Activated CD4-positive, CD25-positive, alpha-beta regulatory T cell treated with anti-CD3 and anti-CD28 coated beads, Interleukin-2, amount 50 U/mL, for 16 hours (primary cell): ENCODE measurements around the gene PLCL1.
"Not testable (repeated sequence)": the region's sequence is repeated elsewhere in the genome, so short reads cannot be mapped to it uniquely, and the experiment has no call there.

Source experiments
- DNase-seq: peaks from one replicate; pipeline ENCODE4 v3.0.0-alpha.2; 2020; ENCODE audit warnings: low read depth, low spot score

PLCL1 gene

GRCh38 chr2:197810016-197810415 lies 5.6 kb downstream of the PLCL1 start:
- DNase-seq, result no peak

GRCh38 chr2:197810491-197810890 lies 6.1 kb downstream of the PLCL1 start:
- no peak for DNase-seq

- no peak for DNase-seq
Observed at GRCh38 chr2:197813093-197813787, 8.8 kb downstream of the PLCL1 start.

GRCh38 chr2:197814526-197814925 lies 10.1 kb downstream of the PLCL1 start:
- no peak for DNase-seq

GRCh38 chr2:197821550-197822289 lies 17.3 kb downstream of the PLCL1 start:
- no peak for DNase-seq

GRCh38 chr2:197822333-197822732 lies 17.9 kb downstream of the PLCL1 start:
- no peak for DNase-seq

- DNase-seq, result no peak
Observed at GRCh38 chr2:197827618-197828017, 23.2 kb downstream of the PLCL1 start.

- no peak for DNase-seq
Observed at GRCh38 chr2:197828464-197829135, 24.2 kb downstream of the PLCL1 start.

GRCh38 chr2:197834771-197835170 lies 30.4 kb downstream of the PLCL1 start:
- not testable (repeated sequence) for DNase-seq

- DNase-seq, result no peak
Observed at GRCh38 chr2:197835293-197835692, 30.9 kb downstream of the PLCL1 start.

GRCh38 chr2:197838036-197838435 lies 33.6 kb downstream of the PLCL1 start:
- no peak for DNase-seq

- no peak for DNase-seq
Observed at GRCh38 chr2:197838579-197838978, 34.2 kb downstream of the PLCL1 start.

- no peak for DNase-seq
Observed at GRCh38 chr2:197839327-197839726, 34.9 kb downstream of the PLCL1 start.

- no peak for DNase-seq
Observed at GRCh38 chr2:197839856-197840255, 35.5 kb downstream of the PLCL1 start.

GRCh38 chr2:197846128-197846527 lies 41.7 kb downstream of the PLCL1 start:
- DNase-seq, result no peak

- no peak for DNase-seq
Observed at GRCh38 chr2:197846777-197847176, 42.4 kb downstream of the PLCL1 start.

- DNase-seq, result no peak
Observed at GRCh38 chr2:197847651-197848401, 43.4 kb downstream of the PLCL1 start.

GRCh38 chr2:197848602-197849001 lies 44.2 kb downstream of the PLCL1 start:
- DNase-seq, result no peak

- DNase-seq, result no peak
Observed at GRCh38 chr2:197850882-197851450, 46.6 kb downstream of the PLCL1 start.

GRCh38 chr2:197851451-197851850 lies 47.1 kb downstream of the PLCL1 start:
- DNase-seq, result no peak

GRCh38 chr2:197852108-197852507 lies 47.7 kb downstream of the PLCL1 start:
- no peak for DNase-seq

- no peak for DNase-seq
Observed at GRCh38 chr2:197853549-197853948, 49.2 kb downstream of the PLCL1 start.
